GM21526 (cell line): ENCODE data around the gene HIPK4.
"Not testable (repeated sequence)": the region's sequence is repeated elsewhere in the genome, so short reads cannot be mapped to it uniquely, and the experiment has no call there.

Source experiments
- ATAC-seq: cut with Tn5 transposase; IDR thresholded peaks from one replicate; pipeline ENCODE4 v1.9.1; 2021; ENCODE audit warnings: moderate library complexity; ENCODE audit not compliant: unreplicated experiment, low FRiP score

HIPK4 gene

DNA sequence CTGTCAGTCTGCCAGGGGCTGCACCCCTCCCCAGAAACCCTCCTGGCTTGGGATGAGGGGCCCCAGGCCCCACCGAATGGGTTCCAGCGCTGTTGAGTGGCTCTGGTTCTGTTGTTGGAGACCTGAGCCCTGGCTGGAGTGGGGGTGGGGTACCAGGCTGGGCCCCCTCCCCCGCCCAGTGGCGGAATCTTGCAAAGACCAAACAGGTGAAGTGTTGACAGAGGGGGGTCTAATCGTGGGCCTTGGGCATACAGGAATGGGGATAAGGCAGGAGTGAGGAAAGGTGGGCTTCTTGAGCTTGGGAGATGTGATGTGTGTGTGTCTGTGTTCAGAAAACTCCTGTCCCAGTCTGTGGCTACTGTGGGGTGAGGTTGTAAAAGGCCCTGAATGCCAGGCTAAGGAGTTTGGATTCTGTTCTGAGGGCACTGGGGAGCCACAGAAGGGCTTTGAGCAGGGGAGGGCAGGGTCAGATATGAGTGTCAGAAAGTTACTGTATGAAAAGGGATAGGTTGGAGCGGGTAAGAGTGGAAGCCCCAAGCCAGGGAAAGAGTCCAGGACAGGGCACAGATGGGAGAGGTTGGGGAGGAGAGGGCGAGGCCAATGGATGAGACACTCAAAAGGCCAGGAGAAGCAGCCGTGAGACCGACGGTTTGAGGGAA lies at the start of gene HIPK4:
TSS of gene HIPK4 (minus strand) at position 98 of the 659 bp plus-strand sequence. CDS start 279 bp downstream, outside the sequence.
- ATAC-seq = no peak

- no peak for ATAC-seq
Measured at GRCh38 chr19:40438284-40438683, 48.3 kb upstream of the HIPK4 start.

- no peak for ATAC-seq
Measured at GRCh38 chr19:40433391-40434216, 43.6 kb upstream of the HIPK4 start.

GRCh38 chr19:40432760-40433159 lies 42.8 kb upstream of the HIPK4 start:
- not testable (repeated sequence) for ATAC-seq

DNA sequence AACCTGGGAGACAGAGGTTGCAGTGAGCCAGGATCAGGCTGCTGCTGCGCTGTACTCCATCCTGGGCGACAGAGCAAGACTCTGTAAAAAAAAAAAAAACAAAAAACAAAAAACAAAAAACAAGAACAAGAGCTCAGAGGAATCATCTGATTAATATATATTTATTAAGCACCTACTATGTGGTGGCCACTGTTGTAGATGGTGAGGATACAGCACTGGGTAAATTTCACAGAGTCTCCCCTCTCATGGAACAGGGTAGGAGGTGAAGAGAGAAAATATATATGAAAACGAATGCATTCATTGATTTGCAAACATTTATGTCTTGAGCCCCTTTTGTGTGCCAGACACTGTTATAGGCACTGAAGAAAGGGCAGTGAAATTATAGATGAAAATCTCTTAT lies 41.7 kb upstream of the HIPK4 start:
- no peak for ATAC-seq

DNA sequence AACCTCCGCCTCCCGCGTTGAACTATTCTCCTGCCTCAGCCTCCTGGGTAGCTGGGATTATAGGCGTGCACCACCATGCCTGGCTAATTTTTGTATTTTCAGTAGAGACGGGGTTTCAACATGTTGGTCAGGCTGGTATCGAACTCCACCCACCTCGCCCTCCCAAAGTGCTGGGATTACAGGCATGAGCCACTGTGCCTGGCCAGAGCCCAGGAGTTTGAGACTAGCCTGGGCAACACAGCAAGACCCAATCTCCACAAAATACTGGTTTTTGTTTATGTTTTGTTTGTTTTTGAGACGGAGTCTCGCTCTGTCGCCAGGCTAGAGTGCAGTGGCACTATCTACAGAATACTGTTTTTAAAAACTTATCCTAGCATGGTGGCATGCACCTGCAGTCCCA lies 40.3 kb upstream of the HIPK4 start:
- not testable (repeated sequence) for ATAC-seq

DNA sequence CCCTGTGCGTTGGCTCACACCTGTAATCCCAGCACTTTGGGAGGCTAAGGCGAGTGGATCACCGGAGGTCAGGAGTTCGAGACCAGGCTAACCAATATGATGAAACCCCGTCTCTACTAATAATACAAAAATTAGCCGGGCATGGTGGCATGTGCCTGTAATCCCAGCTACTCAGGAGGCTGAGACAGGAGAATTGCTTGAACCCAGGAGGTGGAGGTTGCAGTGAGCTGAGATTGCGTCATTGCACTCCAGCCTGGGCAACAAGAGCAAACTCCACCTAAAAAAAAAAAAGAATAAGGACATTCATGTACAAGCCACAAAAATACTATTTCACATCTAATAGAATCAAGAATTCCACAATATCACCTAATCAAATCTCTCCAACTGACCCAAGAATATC lies 38.2 kb upstream of the HIPK4 start:
- not testable (repeated sequence) for ATAC-seq

- peak; percentile 73 for ATAC-seq
Measured at GRCh38 chr19:40425450-40426287, 35.7 kb upstream of the HIPK4 start, which contains the start of gene SERTAD1. Gene SERTAD1, minus strand, starts transcription at chr19:40425992. Its CDS starts 2,446 bp downstream, at chr19:40423546.

GRCh38 chr19:40424637-40425449 lies 34.9 kb upstream of the HIPK4 start:
- no peak for ATAC-seq

- ATAC-seq = no peak
Measured at GRCh38 chr19:40423938-40424337, 34.0 kb upstream of the HIPK4 start.

- no peak for ATAC-seq
Measured at GRCh38 chr19:40422748-40423566, 33.0 kb upstream of the HIPK4 start.

GRCh38 chr19:40421993-40422747 lies 32.2 kb upstream of the HIPK4 start:
- no peak for ATAC-seq

DNA sequence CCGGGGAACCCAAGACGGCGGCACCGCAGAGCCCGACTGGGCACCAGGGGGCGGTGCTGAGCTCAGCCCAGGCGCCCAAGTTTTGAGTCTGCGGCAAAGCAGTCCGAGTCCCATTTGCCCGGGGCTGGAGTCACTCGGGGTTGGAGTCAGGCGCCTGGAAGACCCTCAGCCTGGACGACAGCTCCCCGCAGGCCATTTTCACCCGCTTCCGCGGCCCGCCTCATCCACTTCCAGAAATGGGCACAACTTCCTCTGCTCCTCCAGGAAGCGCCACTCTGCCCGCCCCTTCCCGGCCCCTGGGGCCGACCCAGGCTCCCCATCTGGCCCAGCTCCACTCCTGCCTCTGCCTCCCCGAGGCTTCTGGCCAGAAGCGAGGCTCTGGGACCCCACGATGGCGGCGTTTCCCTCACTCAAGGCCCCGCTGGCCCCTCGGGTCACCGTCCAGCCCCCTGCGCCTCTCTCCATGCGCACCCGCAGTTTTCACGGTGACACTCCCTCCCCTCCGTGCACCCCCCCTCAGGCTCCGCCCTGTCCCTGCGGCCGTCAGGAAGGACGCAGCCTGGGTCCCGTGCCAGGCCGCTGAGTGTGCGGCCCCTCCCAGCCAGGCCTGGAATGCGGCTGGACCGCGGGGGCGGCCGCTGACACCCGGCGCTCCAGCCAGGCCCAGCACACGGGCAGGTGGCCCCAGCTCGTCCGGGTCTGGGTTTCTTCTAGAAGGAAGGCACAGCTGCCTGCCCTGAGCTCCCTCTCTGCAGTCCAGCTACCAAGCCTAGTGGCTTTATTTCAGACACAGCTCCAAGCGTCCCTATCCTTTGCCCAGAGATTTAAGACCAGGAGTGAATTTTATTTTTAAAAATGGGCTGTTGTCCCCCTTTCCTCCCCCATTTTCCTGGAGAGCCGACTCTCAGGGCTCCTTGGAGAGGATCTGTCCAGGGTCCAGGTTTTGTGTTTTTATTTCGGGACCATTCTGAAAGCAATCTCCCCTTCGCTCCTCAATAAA lies 31.1 kb upstream of the HIPK4 start:
- ATAC-seq = no peak

DNA sequence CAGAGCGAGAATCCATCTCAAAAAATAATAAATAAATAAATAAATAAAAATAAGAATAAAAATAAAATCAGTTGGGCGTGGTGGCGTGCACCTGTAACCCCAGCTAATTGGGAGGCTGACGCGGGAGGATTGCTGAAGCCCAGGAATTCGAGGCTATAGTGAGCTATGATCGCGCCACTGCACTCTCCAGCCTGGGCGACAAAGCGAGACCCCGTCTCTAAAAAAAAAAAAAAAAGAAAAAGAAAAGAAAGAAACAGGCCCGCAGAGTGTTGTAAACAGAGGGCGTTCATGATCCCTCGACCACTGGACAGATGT lies 30.4 kb upstream of the HIPK4 start:
- ATAC-seq = no peak

- no peak for ATAC-seq
Measured at GRCh38 chr19:40419780-40420179, 29.8 kb upstream of the HIPK4 start.

- ATAC-seq = no peak
Measured at GRCh38 chr19:40419066-40419612, 29.2 kb upstream of the HIPK4 start.

DNA sequence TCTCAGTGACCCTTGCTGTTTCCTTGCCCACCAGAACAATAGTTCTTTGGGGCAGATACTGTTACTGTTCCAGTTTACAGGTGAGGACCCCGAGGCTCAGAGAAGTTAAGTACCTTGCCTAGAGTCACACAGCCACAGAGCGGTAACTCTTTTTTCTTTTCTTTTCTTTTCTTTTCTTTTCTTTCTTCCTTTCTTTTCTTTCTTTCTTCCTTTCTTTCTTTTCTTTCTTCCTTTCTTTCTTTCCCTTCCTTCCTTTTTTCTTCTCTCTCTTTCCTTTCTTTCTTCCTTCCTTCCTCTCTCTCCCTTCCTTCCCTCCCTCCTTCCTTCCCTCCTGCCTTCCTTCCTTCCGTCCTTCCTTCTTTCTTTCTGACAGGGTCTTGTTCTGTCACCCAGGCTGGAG lies 28.1 kb upstream of the HIPK4 start:
- no peak for ATAC-seq
